Measurements from ENCODE around the gene PRKRIP1. TPM values are rescaled to one million over a fixed set of nuclear protein-coding genes. Genes with fewer than 3 reads are reported as not detected.

Gene PRKRIP1
- total RNA-seq, 2 experiments from 2014 or later, result 20.8 to 22.6 TPM

DNA sequence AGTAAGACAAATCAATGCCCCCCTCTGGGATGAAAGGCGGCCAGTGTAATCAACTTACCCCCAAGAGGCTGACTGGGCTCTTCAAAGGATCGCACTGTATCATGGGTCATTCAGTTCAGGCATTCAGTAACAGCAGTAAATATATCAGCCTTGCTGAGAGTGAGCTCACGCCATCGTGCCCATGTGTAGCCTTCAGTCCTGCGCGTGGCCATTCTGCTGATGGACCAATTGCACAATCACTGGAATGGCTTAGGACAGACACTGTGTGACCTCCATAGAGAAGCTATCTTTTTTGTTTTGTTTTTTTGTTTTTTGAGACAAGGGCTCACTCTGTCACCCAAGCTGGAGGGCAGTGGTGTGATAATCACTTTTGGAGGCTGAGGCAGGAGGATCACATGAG, 9.1 kb upstream of the PRKRIP1 start:
- DNase-seq, result no peak
- CTCF ChIA-PET, result interaction anchor here (1.0 to 2.6 kb wide), 3 partner anchors 9 to 114 kb away, joined by 4 to 15 read pairs (median 4); partner anchors contain the start of gene PRKRIP1
- intact Hi-C loops (cut with micrococcal nuclease), result no loop called here
- peaks cover 2% of the 10 kb centered on the region for H3K36me3 Mint-ChIP-seq
- POLR2A ChIA-PET, result interaction anchor here (0.5 kb wide), 1 partner anchor 1509 kb away, joined by 3 read pairs; no protein-coding TSS in a partner anchor
- H3K9me3 Mint-ChIP-seq, result no peaks in the 10 kb centered on the region
- no peak overlapping the region for H3K27ac Mint-ChIP-seq
- no peaks in the 10 kb centered on the region for H3K27me3 Mint-ChIP-seq
- no peaks in the 10 kb centered on the region for H3K4me1 Mint-ChIP-seq (ENCODE audit: low read depth)
- no peak overlapping the region for H3K4me3 Mint-ChIP-seq

DNA sequence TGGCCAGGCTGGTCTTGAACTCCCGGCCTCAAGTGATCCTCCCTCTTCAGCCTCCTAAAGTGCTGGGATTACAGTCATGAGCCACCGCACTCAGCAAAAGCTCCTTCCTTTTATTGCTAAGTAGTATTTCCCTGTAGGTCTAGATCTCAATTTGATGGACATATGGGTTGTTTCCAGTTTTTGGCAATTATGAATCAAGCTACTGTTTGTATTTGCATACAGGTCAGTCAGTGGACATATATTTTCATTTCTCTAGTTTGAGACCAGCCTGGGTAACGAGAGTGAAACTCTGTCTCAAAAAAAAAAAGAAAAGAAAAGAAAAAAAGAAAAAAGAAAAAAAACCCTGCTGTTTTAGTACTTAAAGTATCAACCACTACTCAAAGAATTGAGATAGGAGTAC, 6.4 kb upstream of the PRKRIP1 start:
- CTCF ChIA-PET, result interaction anchor here (1.1 to 1.4 kb wide), 2 partner anchors 108 to 110 kb away, joined by 3 to 10 read pairs; no protein-coding TSS in a partner anchor
- POLR2A ChIA-PET, result no interaction called here
- Mint-ChIP-seq H3K9me3 (no peaks in the 10 kb centered on the region), H3K27ac (no peak overlapping the region), H3K4me3 (no peak overlapping the region), H3K27me3 (no peaks in the 10 kb centered on the region), H3K36me3 (peaks cover 2% of the 10 kb centered on the region), H3K4me1 (ENCODE audit: low read depth) (no peaks in the 10 kb centered on the region)
- DNase-seq, result no peak
- intact Hi-C loops (cut with micrococcal nuclease), result loop anchor here (1.0 kb wide), 1 partner anchor 111 kb away; no protein-coding TSS in a partner anchor

GRCh38 chr7:102390697-102391484, 5.3 kb upstream of the PRKRIP1 start:
- intact Hi-C loops (cut with micrococcal nuclease), result loop anchor here (1.0 kb wide), 1 partner anchor 112 kb away; no protein-coding TSS in a partner anchor
- H3K36me3 Mint-ChIP-seq, result peaks cover 2% of the 10 kb centered on the region
- ChIA-PET POLR2A (no interaction called here), CTCF (interaction anchor here (1.0 to 4.0 kb wide), 6 partner anchors 10 to 112 kb away, joined by 4 to 50 read pairs (median 6); no protein-coding TSS in a partner anchor)
- H3K27me3 Mint-ChIP-seq, result no peaks in the 10 kb centered on the region
- peak; percentile 78 for DNase-seq
- no peak overlapping the region for H3K4me3 Mint-ChIP-seq
- no peaks in the 10 kb centered on the region for H3K9me3 Mint-ChIP-seq
- H3K4me1 Mint-ChIP-seq (ENCODE audit: low read depth), result peaks cover 5% of the 10 kb centered on the region
- no peak overlapping the region for H3K27ac Mint-ChIP-seq

DNA sequence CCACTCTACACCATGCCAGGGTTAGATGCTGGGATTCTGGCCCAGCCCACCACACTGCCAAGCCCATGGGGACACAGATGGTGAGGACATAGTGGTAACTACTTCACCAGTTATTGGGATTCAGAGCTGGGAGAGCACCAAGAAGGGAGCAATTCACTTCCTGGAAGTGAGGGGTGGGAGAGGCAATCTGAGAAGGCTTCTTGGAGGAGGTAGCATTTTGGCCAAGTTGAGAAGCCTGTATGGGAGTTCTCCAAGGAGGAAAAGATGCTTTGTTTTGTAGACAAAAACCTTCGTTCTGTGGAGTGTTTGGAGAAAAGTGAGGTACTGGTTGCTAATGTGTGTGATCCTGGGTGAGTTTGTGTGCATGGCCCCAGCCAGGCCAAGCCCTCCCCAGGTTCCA, 3.8 kb upstream of the PRKRIP1 start:
- Mint-ChIP-seq H3K4me3 (no peak overlapping the region), H3K27ac (no peak overlapping the region), H3K4me1 (ENCODE audit: low read depth) (peaks cover 11% of the 10 kb centered on the region), H3K27me3 (no peaks in the 10 kb centered on the region), H3K9me3 (no peaks in the 10 kb centered on the region), H3K36me3 (peaks cover 8% of the 10 kb centered on the region)
- POLR2A ChIA-PET, result no interaction called here
- CTCF ChIA-PET, result interaction anchor here (0.8 to 4.0 kb wide), 7 partner anchors 8 to 113 kb away, joined by 4 to 50 read pairs (median 5); no protein-coding TSS in a partner anchor
- DNase-seq, result no peak
- intact Hi-C loops (cut with micrococcal nuclease), result no loop called here

- CTCF ChIA-PET, result interaction anchor here (1.0 to 4.0 kb wide), 3 partner anchors 11 to 121 kb away, joined by 5 to 50 read pairs (median 6); no protein-coding TSS in a partner anchor
- Mint-ChIP-seq H3K9me3 (no peaks in the 10 kb centered on the region), H3K4me1 (ENCODE audit: low read depth) (peaks cover 17% of the 10 kb centered on the region)
These were observed 2.7 kb upstream of the PRKRIP1 start for GRCh38 chr7:102393467-102393866.

GRCh38 chr7:102395592-102395872, 631 bp upstream of the PRKRIP1 start:
- DNase-seq, result no peak
- ChIA-PET CTCF (interaction anchor here (1.0 to 2.0 kb wide), 5 partner anchors 8 to 116 kb away, joined by 4 to 8 read pairs (median 4); no protein-coding TSS in a partner anchor), POLR2A (interaction anchor here (1.0 to 2.7 kb wide), 4 partner anchors 20 to 538 kb away, joined by 3 to 12 read pairs (median 6); partner anchors contain the start of gene ORAI2)
- intact Hi-C loops (cut with micrococcal nuclease), result no loop called here
- peak overlapping the region; percentile 94 for H3K4me3 Mint-ChIP-seq
- H3K36me3 Mint-ChIP-seq, result peaks cover 16% of the 10 kb centered on the region
- no peaks in the 10 kb centered on the region for H3K27me3 Mint-ChIP-seq
- H3K9me3 Mint-ChIP-seq, result no peaks in the 10 kb centered on the region
- peak overlapping the region; percentile 86 for H3K27ac Mint-ChIP-seq
- peaks cover 17% of the 10 kb centered on the region for H3K4me1 Mint-ChIP-seq (ENCODE audit: low read depth)

More at GRCh38 chr7:102393467-102393866, 2.7 kb upstream of the PRKRIP1 start:
- intact Hi-C loops (cut with micrococcal nuclease), result no loop called here
- H3K27me3 Mint-ChIP-seq, result no peaks in the 10 kb centered on the region
- peaks cover 8% of the 10 kb centered on the region for H3K36me3 Mint-ChIP-seq
- no peak overlapping the region for H3K27ac Mint-ChIP-seq
- POLR2A ChIA-PET, result interaction anchor here (0.6 kb wide), 1 partner anchor 107 kb away, joined by 3 read pairs; the partner anchor contains the start of gene SH2B2
- no peak for DNase-seq
- no peak overlapping the region for H3K4me3 Mint-ChIP-seq

DNA sequence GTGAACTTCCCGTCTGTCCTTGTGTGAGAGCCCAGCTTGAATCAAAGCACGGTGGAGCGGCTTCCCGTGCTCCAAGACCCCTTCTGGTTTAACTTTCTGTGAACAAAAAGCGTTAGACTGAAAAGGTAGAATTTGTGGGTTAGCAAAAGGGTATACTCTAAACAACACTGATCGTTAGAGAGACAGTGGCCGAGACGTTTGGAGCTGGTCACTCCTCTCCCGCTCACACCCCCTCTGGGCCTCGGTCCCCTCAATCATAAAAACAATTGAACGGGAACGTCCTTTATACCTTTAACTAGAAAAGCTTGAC, 502 bp downstream of the PRKRIP1 start:
- Mint-ChIP-seq H3K27me3 (no peaks in the 10 kb centered on the region), H3K9me3 (no peaks in the 10 kb centered on the region), H3K4me3 (peak overlapping the region; percentile 94), H3K27ac (peak overlapping the region; percentile 86), H3K4me1 (ENCODE audit: low read depth) (peaks cover 17% of the 10 kb centered on the region), H3K36me3 (peaks cover 20% of the 10 kb centered on the region)
- POLR2A ChIA-PET, result interaction anchor here (1.4 to 2.7 kb wide), 4 partner anchors 9 to 539 kb away, joined by 4 to 12 read pairs (median 6); no protein-coding TSS in a partner anchor
- intact Hi-C loops (cut with micrococcal nuclease), result loop anchor here (1.0 kb wide), 4 partner anchors 30 to 110 kb away; partner anchors contain the start of gene SH2B2
- CTCF ChIA-PET, result interaction anchor here (0.8 to 2.0 kb wide), 6 partner anchors 8 to 54 kb away, joined by 3 to 8 read pairs (median 4); no protein-coding TSS in a partner anchor
- DNase-seq, result no peak

- no peaks in the 10 kb centered on the region for H3K27me3 Mint-ChIP-seq
- H3K27ac Mint-ChIP-seq, result no peak overlapping the region
- POLR2A ChIA-PET, result no interaction called here
- H3K4me3 Mint-ChIP-seq, result no peak overlapping the region
- peaks cover 17% of the 10 kb centered on the region for H3K4me1 Mint-ChIP-seq (ENCODE audit: low read depth)
- intact Hi-C loops (cut with micrococcal nuclease), result no loop called here
- CTCF ChIA-PET, result no interaction called here
- H3K36me3 Mint-ChIP-seq, result peaks cover 29% of the 10 kb centered on the region
- H3K9me3 Mint-ChIP-seq, result no peaks in the 10 kb centered on the region
- DNase-seq, result no peak
These were observed 2.4 kb downstream of the PRKRIP1 start for GRCh38 chr7:102398543-102398942.

DNA sequence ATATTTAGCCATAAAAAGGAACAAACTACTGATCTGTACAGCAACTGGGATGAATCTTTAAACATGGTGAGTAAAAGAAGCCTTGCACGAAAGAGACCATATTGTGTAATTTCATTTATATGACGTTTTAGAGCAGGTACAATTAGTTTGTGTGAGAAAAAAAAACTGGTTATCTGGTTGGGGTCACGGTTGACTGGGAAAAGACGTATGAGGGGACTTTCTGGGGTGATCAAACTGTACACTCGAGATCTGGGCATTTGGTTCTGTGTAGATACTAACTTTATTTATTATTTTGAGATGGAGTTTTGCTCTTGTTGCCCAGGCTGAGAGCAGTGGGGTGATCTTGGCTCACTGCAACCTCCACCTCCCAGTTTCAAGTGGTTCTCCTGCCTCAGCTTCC, 4.2 kb downstream of the PRKRIP1 start:
- Mint-ChIP-seq H3K9me3 (no peaks in the 10 kb centered on the region), H3K27me3 (no peaks in the 10 kb centered on the region), H3K4me1 (ENCODE audit: low read depth) (peaks cover 20% of the 10 kb centered on the region), H3K27ac (no peak overlapping the region), H3K4me3 (no peak overlapping the region), H3K36me3 (peaks cover 33% of the 10 kb centered on the region)
- POLR2A ChIA-PET, result interaction anchor here (1.0 kb wide), 1 partner anchor 64 kb away, joined by 3 read pairs; the partner anchor contains the start of gene ALKBH4
- CTCF ChIA-PET, result interaction anchor here (1.2 kb wide), 1 partner anchor 9 kb away, joined by 4 read pairs; no protein-coding TSS in a partner anchor
- no peak for DNase-seq
- intact Hi-C loops (cut with micrococcal nuclease), result loop anchor here (5.0 kb wide), 1 partner anchor 67 kb away; no protein-coding TSS in a partner anchor

DNA sequence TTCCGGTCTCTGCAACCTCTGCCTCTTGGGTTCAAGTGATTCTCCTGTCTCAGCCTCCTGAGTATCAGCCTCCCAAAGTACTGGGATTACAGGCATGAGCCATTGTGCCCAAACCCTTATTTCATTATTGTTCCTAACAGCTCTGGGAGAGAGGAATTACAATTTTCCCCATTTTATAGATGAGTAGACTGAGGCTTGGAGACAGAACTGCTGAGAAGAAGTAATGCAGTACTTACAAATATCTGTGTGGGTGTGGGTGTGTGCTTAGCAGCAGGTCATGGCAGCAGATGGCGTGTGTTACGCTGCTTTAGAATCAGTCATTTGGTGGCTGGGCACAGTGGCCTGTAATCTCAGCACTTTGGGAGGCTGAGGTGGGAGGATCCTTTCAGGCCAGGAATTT, 7.4 kb downstream of the PRKRIP1 start:
- Mint-ChIP-seq H3K9me3 (no peaks in the 10 kb centered on the region), H3K36me3 (peaks cover 48% of the 10 kb centered on the region), H3K27me3 (no peaks in the 10 kb centered on the region), H3K4me3 (no peak overlapping the region), H3K27ac (no peak overlapping the region), H3K4me1 (ENCODE audit: low read depth) (peaks cover 6% of the 10 kb centered on the region)
- intact Hi-C loops (cut with micrococcal nuclease), result loop anchor here (5.0 kb wide), 1 partner anchor 64 kb away; no protein-coding TSS in a partner anchor
- POLR2A ChIA-PET, result no interaction called here
- CTCF ChIA-PET, result interaction anchor here (1.6 to 2.9 kb wide), 5 partner anchors 8 to 64 kb away, joined by 6 to 25 read pairs (median 17); partner anchors contain the start of gene PRKRIP1
- DNase-seq, result no peak

GRCh38 chr7:102404005-102404861, 8.1 kb downstream of the PRKRIP1 start:
- H3K36me3 Mint-ChIP-seq, result peaks cover 50% of the 10 kb centered on the region
- intact Hi-C loops (cut with micrococcal nuclease), result loop anchor here (2.0 to 5.0 kb wide), 2 partner anchors 47 to 63 kb away; no protein-coding TSS in a partner anchor
- H3K27me3 Mint-ChIP-seq, result no peaks in the 10 kb centered on the region
- ChIA-PET POLR2A (no interaction called here), CTCF (interaction anchor here (0.6 to 2.9 kb wide), 17 partner anchors 9 to 63 kb away, joined by 3 to 26 read pairs (median 6); partner anchors contain the start of genes ALKBH4, LRWD1, ORAI2 and PRKRIP1)
- H3K4me3 Mint-ChIP-seq, result no peak overlapping the region
- peak; percentile 61 for DNase-seq
- no peak overlapping the region for H3K27ac Mint-ChIP-seq
- H3K4me1 Mint-ChIP-seq (ENCODE audit: low read depth), result peaks cover 6% of the 10 kb centered on the region
- H3K9me3 Mint-ChIP-seq, result no peaks in the 10 kb centered on the region
